ENCODE measurements around the gene PKIG. TPM values are rescaled to one million over a fixed set of nuclear protein-coding genes. Genes with fewer than 3 reads are reported as not detected.
A peak's percentile ranks its signal among the peaks of the same experiment; 100 is the strongest.

PKIG gene
- total RNA-seq, 1 donor from 2014 or later, result 51.6 TPM

GRCh38 chr20:44540834-44541233 lies 41.5 kb upstream of the PKIG start:
- Mint-ChIP-seq H3K4me3 (no peak overlapping the region), H3K36me3 (no peaks in the 10 kb centered on the region), H3K27me3 (ENCODE audit: low read depth) (no peaks in the 10 kb centered on the region), H3K9me3 (no peaks in the 10 kb centered on the region), H3K27ac (peak overlapping the region; percentile 54), H3K4me1 (peaks cover 29% of the 10 kb centered on the region)
- TF ChIP-seq, protein P1, sequence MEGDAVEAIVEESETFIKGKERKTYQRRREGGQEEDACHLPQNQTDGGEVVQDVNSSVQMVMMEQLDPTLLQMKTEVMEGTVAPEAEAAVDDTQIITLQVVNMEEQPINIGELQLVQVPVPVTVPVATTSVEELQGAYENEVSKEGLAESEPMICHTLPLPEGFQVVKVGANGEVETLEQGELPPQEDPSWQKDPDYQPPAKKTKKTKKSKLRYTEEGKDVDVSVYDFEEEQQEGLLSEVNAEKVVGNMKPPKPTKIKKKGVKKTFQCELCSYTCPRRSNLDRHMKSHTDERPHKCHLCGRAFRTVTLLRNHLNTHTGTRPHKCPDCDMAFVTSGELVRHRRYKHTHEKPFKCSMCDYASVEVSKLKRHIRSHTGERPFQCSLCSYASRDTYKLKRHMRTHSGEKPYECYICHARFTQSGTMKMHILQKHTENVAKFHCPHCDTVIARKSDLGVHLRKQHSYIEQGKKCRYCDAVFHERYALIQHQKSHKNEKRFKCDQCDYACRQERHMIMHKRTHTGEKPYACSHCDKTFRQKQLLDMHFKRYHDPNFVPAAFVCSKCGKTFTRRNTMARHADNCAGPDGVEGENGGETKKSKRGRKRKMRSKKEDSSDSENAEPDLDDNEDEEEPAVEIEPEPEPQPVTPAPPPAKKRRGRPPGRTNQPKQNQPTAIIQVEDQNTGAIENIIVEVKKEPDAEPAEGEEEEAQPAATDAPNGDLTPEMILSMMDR (IDR thresholded peaks at IDR 0.05; ENCODE audit: unreplicated experiment), result no peak
- no peak for DNase-seq (ENCODE audit: low spot score in 2 of 2, unreplicated experiment in 2 of 2)

- H3K4me3 Mint-ChIP-seq, result no peak overlapping the region
- TF ChIP-seq, protein P1 (IDR thresholded peaks at IDR 0.05; ENCODE audit: unreplicated experiment), result no peak
- H3K4me1 Mint-ChIP-seq, result peaks cover 35% of the 10 kb centered on the region
- H3K27me3 Mint-ChIP-seq (ENCODE audit: low read depth), result no peaks in the 10 kb centered on the region
- H3K9me3 Mint-ChIP-seq, result no peaks in the 10 kb centered on the region
- no peaks in the 10 kb centered on the region for H3K36me3 Mint-ChIP-seq
- peak overlapping the region; percentile 79 for H3K27ac Mint-ChIP-seq
- no peak for DNase-seq (ENCODE audit: low spot score in 2 of 2, unreplicated experiment in 2 of 2)
Measured at GRCh38 chr20:44541992-44542391, 40.4 kb upstream of the PKIG start.

GRCh38 chr20:44542890-44543289 lies 39.5 kb upstream of the PKIG start:
- TF ChIP-seq, protein P1 (IDR thresholded peaks at IDR 0.05; ENCODE audit: unreplicated experiment), result no peak
- DNase-seq (ENCODE audit: low spot score in 2 of 2, unreplicated experiment in 2 of 2), result no peak
- peaks cover 44% of the 10 kb centered on the region for H3K4me1 Mint-ChIP-seq
- H3K27me3 Mint-ChIP-seq (ENCODE audit: low read depth), result no peaks in the 10 kb centered on the region
- no peaks in the 10 kb centered on the region for H3K36me3 Mint-ChIP-seq
- H3K4me3 Mint-ChIP-seq, result no peak overlapping the region
- H3K27ac Mint-ChIP-seq, result peak overlapping the region; percentile 34
- H3K9me3 Mint-ChIP-seq, result no peaks in the 10 kb centered on the region

- no peaks in the 10 kb centered on the region for H3K27me3 Mint-ChIP-seq (ENCODE audit: low read depth)
- H3K27ac Mint-ChIP-seq, result peak overlapping the region; percentile 34
- peaks cover 47% of the 10 kb centered on the region for H3K4me1 Mint-ChIP-seq
- no peaks in the 10 kb centered on the region for H3K9me3 Mint-ChIP-seq
- H3K4me3 Mint-ChIP-seq, result no peak overlapping the region
- TF ChIP-seq, protein P1 (IDR thresholded peaks at IDR 0.05; ENCODE audit: unreplicated experiment), result no peak
- DNase-seq (ENCODE audit: low spot score in 2 of 2, unreplicated experiment in 2 of 2), result no peak
- no peaks in the 10 kb centered on the region for H3K36me3 Mint-ChIP-seq
Measured at GRCh38 chr20:44543358-44543757, 39.0 kb upstream of the PKIG start.

GRCh38 chr20:44544263-44544662 lies 38.1 kb upstream of the PKIG start:
- peak overlapping the region; percentile 47 for H3K27ac Mint-ChIP-seq
- no peak overlapping the region for H3K4me3 Mint-ChIP-seq
- no peaks in the 10 kb centered on the region for H3K27me3 Mint-ChIP-seq (ENCODE audit: low read depth)
- H3K4me1 Mint-ChIP-seq, result peaks cover 53% of the 10 kb centered on the region
- TF ChIP-seq, protein P1 (IDR thresholded peaks at IDR 0.05; ENCODE audit: unreplicated experiment), result no peak
- no peaks in the 10 kb centered on the region for H3K36me3 Mint-ChIP-seq
- DNase-seq (ENCODE audit: low spot score in 2 of 2, unreplicated experiment in 2 of 2), result no peak
- H3K9me3 Mint-ChIP-seq, result no peaks in the 10 kb centered on the region

GRCh38 chr20:44547419-44547818 lies 35.0 kb upstream of the PKIG start:
- Mint-ChIP-seq H3K9me3 (no peaks in the 10 kb centered on the region), H3K27ac (peak overlapping the region; percentile 99), H3K4me3 (no peak overlapping the region), H3K36me3 (no peaks in the 10 kb centered on the region), H3K4me1 (peaks cover 56% of the 10 kb centered on the region), H3K27me3 (ENCODE audit: low read depth) (no peaks in the 10 kb centered on the region)
- DNase-seq (ENCODE audit: low spot score in 2 of 2, unreplicated experiment in 2 of 2), result no peak
- TF ChIP-seq, protein P1 (IDR thresholded peaks at IDR 0.05; ENCODE audit: unreplicated experiment), result no peak

Data from mesothelial cell of epicardium (in vitro differentiated cells).